GM12878 (cell line): ENCODE measurements around the gene ZNRF3.

Experiments
- MXI1 ChIP-seq: fragments of 150-350 bp; IDR thresholded peaks from 2 replicates; pipeline ENCODE4 v1.6.1; 2011; ENCODE audit warnings: low read depth, mild to moderate bottlenecking, inconsistent platforms, low read length, improper control_type of control experiment
- POLR2A ChIP-seq: IDR thresholded peaks from 2 replicates; pipeline ENCODE4 v1.6.1; 2011; ENCODE audit warnings: low read depth, mild to moderate bottlenecking, low read length
- TF ChIP-seq, protein P1 (sequence below): IDR thresholded peaks from 2 replicates; pipeline ENCODE4 v1.6.1; 2011; ENCODE audit warnings: low read depth, low read length, improper control_type of control experiment, borderline replicate concordance
- TF ChIP-seq, protein P2 (sequence below), 3 experiments: IDR thresholded peaks in 2 of 3; conservative IDR thresholded peaks in 1 of 3; 2 replicates each; pipeline ENCODE4 v1.5.1; 2011; ENCODE audit warnings: low read depth in 3 of 3, low read length in 3 of 3, mild to moderate bottlenecking in 3 of 3, control low read depth in 2 of 3, moderate library complexity in 2 of 3, inconsistent platforms in 1 of 3, mixed read lengths in 1 of 3; ENCODE audit not compliant: control insufficient read depth in 2 of 3, insufficient read depth in 1 of 3; ENCODE audit errors: extremely low read depth in 1 of 3
- TF ChIP-seq, protein P3 (sequence below): IDR thresholded peaks from 2 replicates; pipeline ENCODE4 v1.6.1; 2012; ENCODE audit warnings: mild to moderate bottlenecking, low read depth, low read length

DNA sequence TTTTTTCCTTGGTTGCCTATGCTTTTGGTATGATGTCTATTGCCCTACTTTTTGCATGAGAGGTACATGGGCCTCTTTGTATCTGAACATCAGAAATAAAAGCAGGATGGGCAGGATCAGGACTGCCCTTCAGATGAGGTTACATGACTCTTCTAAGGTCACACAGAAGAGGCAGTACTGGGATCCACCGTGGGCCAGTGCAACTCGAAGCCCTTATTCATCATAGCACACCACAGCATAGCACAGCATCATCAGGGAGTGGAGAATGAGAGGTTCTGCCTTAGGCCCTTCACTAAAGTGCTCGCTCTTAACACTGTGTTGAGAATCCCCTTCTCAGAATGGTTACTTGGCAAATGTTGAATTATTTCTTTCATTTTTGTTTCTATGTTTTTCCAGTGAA lies 90.0 kb downstream of the ZNRF3 start:
- TF ChIP-seq, protein P1, sequence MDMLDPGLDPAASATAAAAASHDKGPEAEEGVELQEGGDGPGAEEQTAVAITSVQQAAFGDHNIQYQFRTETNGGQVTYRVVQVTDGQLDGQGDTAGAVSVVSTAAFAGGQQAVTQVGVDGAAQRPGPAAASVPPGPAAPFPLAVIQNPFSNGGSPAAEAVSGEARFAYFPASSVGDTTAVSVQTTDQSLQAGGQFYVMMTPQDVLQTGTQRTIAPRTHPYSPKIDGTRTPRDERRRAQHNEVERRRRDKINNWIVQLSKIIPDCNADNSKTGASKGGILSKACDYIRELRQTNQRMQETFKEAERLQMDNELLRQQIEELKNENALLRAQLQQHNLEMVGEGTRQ = no peak
- TF ChIP-seq, protein P2, sequence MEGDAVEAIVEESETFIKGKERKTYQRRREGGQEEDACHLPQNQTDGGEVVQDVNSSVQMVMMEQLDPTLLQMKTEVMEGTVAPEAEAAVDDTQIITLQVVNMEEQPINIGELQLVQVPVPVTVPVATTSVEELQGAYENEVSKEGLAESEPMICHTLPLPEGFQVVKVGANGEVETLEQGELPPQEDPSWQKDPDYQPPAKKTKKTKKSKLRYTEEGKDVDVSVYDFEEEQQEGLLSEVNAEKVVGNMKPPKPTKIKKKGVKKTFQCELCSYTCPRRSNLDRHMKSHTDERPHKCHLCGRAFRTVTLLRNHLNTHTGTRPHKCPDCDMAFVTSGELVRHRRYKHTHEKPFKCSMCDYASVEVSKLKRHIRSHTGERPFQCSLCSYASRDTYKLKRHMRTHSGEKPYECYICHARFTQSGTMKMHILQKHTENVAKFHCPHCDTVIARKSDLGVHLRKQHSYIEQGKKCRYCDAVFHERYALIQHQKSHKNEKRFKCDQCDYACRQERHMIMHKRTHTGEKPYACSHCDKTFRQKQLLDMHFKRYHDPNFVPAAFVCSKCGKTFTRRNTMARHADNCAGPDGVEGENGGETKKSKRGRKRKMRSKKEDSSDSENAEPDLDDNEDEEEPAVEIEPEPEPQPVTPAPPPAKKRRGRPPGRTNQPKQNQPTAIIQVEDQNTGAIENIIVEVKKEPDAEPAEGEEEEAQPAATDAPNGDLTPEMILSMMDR (IDR thresholded peaks at IDR 0.05 in 2 of 3, conservative IDR thresholded peaks at IDR 0.05 in 1 of 3; ENCODE audit: control insufficient read depth in 2 of 3, extremely low read depth in 1 of 3, insufficient read depth in 1 of 3, low read depth in 3 of 3, low read length in 3 of 3) = no peak
- TF ChIP-seq, protein P3, sequence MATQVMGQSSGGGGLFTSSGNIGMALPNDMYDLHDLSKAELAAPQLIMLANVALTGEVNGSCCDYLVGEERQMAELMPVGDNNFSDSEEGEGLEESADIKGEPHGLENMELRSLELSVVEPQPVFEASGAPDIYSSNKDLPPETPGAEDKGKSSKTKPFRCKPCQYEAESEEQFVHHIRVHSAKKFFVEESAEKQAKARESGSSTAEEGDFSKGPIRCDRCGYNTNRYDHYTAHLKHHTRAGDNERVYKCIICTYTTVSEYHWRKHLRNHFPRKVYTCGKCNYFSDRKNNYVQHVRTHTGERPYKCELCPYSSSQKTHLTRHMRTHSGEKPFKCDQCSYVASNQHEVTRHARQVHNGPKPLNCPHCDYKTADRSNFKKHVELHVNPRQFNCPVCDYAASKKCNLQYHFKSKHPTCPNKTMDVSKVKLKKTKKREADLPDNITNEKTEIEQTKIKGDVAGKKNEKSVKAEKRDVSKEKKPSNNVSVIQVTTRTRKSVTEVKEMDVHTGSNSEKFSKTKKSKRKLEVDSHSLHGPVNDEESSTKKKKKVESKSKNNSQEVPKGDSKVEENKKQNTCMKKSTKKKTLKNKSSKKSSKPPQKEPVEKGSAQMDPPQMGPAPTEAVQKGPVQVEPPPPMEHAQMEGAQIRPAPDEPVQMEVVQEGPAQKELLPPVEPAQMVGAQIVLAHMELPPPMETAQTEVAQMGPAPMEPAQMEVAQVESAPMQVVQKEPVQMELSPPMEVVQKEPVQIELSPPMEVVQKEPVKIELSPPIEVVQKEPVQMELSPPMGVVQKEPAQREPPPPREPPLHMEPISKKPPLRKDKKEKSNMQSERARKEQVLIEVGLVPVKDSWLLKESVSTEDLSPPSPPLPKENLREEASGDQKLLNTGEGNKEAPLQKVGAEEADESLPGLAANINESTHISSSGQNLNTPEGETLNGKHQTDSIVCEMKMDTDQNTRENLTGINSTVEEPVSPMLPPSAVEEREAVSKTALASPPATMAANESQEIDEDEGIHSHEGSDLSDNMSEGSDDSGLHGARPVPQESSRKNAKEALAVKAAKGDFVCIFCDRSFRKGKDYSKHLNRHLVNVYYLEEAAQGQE = no peak
- TF ChIP-seq POLR2A = no peak
- TF ChIP-seq MXI1 = no peak
